Measurements from ENCODE around the gene PLAC9.

DNA sequence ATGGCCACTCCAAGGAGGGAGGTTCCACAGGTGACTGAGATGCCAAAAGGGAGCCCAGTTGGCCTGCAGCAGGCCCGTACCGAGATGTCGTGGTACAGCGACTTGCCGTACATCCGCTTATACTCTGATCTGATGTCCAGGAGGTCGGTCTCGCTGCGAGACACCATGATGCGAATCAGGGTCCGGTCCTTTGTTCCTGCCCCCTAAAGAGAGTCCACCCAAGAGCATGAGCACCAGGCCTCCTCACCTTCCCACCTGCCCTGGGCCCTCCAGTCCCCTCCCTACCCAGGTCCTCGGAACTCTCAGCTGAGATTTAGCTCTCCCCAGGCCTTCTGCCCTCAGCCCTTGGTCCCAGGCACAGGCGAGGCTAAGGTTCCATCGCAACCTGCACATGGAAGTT is 25.0 kb downstream of the PLAC9 start:
- TF ChIP-seq, protein P1, sequence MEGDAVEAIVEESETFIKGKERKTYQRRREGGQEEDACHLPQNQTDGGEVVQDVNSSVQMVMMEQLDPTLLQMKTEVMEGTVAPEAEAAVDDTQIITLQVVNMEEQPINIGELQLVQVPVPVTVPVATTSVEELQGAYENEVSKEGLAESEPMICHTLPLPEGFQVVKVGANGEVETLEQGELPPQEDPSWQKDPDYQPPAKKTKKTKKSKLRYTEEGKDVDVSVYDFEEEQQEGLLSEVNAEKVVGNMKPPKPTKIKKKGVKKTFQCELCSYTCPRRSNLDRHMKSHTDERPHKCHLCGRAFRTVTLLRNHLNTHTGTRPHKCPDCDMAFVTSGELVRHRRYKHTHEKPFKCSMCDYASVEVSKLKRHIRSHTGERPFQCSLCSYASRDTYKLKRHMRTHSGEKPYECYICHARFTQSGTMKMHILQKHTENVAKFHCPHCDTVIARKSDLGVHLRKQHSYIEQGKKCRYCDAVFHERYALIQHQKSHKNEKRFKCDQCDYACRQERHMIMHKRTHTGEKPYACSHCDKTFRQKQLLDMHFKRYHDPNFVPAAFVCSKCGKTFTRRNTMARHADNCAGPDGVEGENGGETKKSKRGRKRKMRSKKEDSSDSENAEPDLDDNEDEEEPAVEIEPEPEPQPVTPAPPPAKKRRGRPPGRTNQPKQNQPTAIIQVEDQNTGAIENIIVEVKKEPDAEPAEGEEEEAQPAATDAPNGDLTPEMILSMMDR (conservative IDR thresholded peaks at IDR 0.05; ENCODE audit: low read depth in 2 of 2): no peak
- TF ChIP-seq POLR2AphosphoS5 (IDR thresholded peaks at IDR 0.05; ENCODE audit: low read depth): no peak
- TF ChIP-seq EZH2 (IDR thresholded peaks at IDR 0.05; ENCODE audit: low read depth, unreplicated experiment): no peak
- no peak for TF ChIP-seq EZH2phosphoT487 (IDR thresholded peaks at IDR 0.05; ENCODE audit: unreplicated experiment)
- no peak for TF ChIP-seq REST (IDR thresholded peaks at IDR 0.05; ENCODE audit: unreplicated experiment)
- TF ChIP-seq ZNF462 (CRISPR knock-in tag; IDR thresholded peaks at IDR 0.05): no peak
- no peak for TF ChIP-seq CREB1 (CRISPR knock-in tag; IDR thresholded peaks at IDR 0.05; ENCODE audit: low read depth)
- TF ChIP-seq ETS1 (IDR thresholded peaks at IDR 0.05): no peak
